Epithelial cell of proximal tubule (primary cell): Measurements from ENCODE around the gene SIRT6. TPM values are rescaled to one million over a fixed set of nuclear protein-coding genes. Genes with fewer than 3 reads are reported as not detected.
"Not testable (repeated sequence)": the region's sequence is repeated elsewhere in the genome, so short reads cannot be mapped to it uniquely, and the experiment has no call there.

Experiments used
- DNase-seq: peaks from one replicate; pipeline ENCODE4 v3.0.0-alpha.2; 2011; ENCODE audit warnings: low read depth
- H3K4me3 ChIP-seq: 2 replicates; pipeline ENCODE4 v1.5.1; 2011; ENCODE audit warnings: low read depth, mild to moderate bottlenecking, low read length
- CTCF ChIP-seq: conservative IDR thresholded peaks from 2 replicates; pipeline ENCODE4 v1.5.1; 2012; ENCODE audit warnings: low read depth, mild to moderate bottlenecking, low read length
- total RNA-seq: library from RNA; depleted of rRNA; stranded (reverse); fragments of >200 nt; gene quantifications from 2 replicates; pipeline ENCODE4 v1.2.3, GENCODE V29; 2015

SIRT6 gene
- total RNA-seq, 1 donor from 2014 or later, result 43.5 TPM

GRCh38 chr19:4224470-4224869 is 42.1 kb upstream of the SIRT6 start:
- no peak for TF ChIP-seq CTCF
- no peak overlapping the region for H3K4me3 ChIP-seq
- no peak for DNase-seq

GRCh38 chr19:4220188-4220587 is 37.8 kb upstream of the SIRT6 start:
- no peak overlapping the region for H3K4me3 ChIP-seq
- DNase-seq, result no peak
- TF ChIP-seq CTCF, result no peak

GRCh38 chr19:4218523-4218922 is 36.2 kb upstream of the SIRT6 start:
- not testable (repeated sequence) for DNase-seq

GRCh38 chr19:4217429-4218264 is 35.3 kb upstream of the SIRT6 start:
- H3K4me3 ChIP-seq, result no peak overlapping the region
- TF ChIP-seq CTCF, result no peak
- no peak for DNase-seq

More at GRCh38 chr19:4218523-4218922, 36.2 kb upstream of the SIRT6 start:
- H3K4me3 ChIP-seq, result not testable (repeated sequence)

- no peak for DNase-seq
- no peak for TF ChIP-seq CTCF
- H3K4me3 ChIP-seq, result no peak overlapping the region
Observed at GRCh38 chr19:4216846-4217245, 34.5 kb upstream of the SIRT6 start.

- DNase-seq, result no peak
- TF ChIP-seq CTCF, result no peak
Observed at GRCh38 chr19:4215807-4216206, 33.4 kb upstream of the SIRT6 start.

GRCh38 chr19:4213116-4213515 is 30.8 kb upstream of the SIRT6 start:
- H3K4me3 ChIP-seq, result no peak overlapping the region
- DNase-seq, result no peak
- no peak for TF ChIP-seq CTCF

More at GRCh38 chr19:4215807-4216206, 33.4 kb upstream of the SIRT6 start:
- no peak overlapping the region for H3K4me3 ChIP-seq
